SU-DHL-6 (cell line): Measurements from ENCODE around the gene GLI2.

Experiments
- CTCF ChIP-seq: fragments of 200-600 bp; sonication (generic); IDR thresholded peaks from one replicate; pipeline ENCODE4 v1.5.1; 2017; ENCODE audit warnings: antibody characterized with exemption, mild to moderate bottlenecking, low read length, moderate library complexity; ENCODE audit not compliant: insufficient read depth, poor library complexity, severe bottlenecking
- EZH2phosphoT487 ChIP-seq: fragments of 200-600 bp; sonication (generic), shearing (Covaris generic); conservative IDR thresholded peaks from 2 replicates; pipeline ENCODE4 v1.6.1; 2018; ENCODE audit warnings: mild to moderate bottlenecking, antibody characterized with exemption, low read length, moderate library complexity, mixed read lengths

DNA sequence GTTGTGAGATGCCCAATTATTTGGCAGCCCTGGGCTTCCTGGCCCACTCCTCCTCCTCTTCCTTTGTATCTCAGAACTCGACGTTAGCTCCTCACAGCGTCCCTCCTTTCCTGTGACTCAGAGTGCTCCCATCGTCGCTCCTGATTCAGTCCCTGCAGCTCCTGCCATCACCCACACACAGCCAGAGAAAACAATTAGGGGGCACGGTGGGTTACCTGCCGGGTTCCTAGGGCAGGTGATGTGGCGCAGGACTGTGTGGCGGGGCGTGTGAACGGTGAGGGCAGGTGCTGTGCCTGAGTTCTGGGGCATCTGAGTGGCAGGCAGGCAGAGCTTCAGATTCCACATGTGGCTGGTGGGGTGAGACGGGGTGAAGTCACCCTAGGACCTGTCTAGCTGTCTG lies 42.6 kb downstream of the GLI2 start:
- no peak for TF ChIP-seq CTCF
- TF ChIP-seq EZH2phosphoT487: no peak
